CD1c-positive myeloid dendritic cell (primary cell): Measurements from ENCODE around the gene SEZ6L2.
"Not testable (repeated sequence)": the region's sequence is repeated elsewhere in the genome, so short reads cannot be mapped to it uniquely, and the experiment has no call there.

Experiments
- DNase-seq: peaks from one replicate; pipeline ENCODE4 v3.0.0-alpha.2; 2016; ENCODE audit errors: extremely low spot score

SEZ6L2 gene

GRCh38 chr16:29899516-29900101, at the start of gene SEZ6L2:
TSS of gene SEZ6L2 (minus strand) at chr16:29899550. CDS start at chr16:29899019, 531 bp downstream.
- DNase-seq = peak; percentile 84

GRCh38 chr16:29947897-29948296, 48.5 kb upstream of the SEZ6L2 start:
- DNase-seq = no peak

GRCh38 chr16:29943846-29944799, 44.8 kb upstream of the SEZ6L2 start:
- no peak for DNase-seq

- DNase-seq = no peak
These were observed 41.3 kb upstream of the SEZ6L2 start for GRCh38 chr16:29940656-29941055.

- not testable (repeated sequence) for DNase-seq
These were observed 32.4 kb upstream of the SEZ6L2 start for GRCh38 chr16:29931750-29932149.

- peak; percentile 4 for DNase-seq
These were observed 27.9 kb upstream of the SEZ6L2 start for GRCh38 chr16:29927070-29927905.

- DNase-seq = peak; percentile 8
These were observed 27.3 kb upstream of the SEZ6L2 start for GRCh38 chr16:29926711-29927052.

DNA sequence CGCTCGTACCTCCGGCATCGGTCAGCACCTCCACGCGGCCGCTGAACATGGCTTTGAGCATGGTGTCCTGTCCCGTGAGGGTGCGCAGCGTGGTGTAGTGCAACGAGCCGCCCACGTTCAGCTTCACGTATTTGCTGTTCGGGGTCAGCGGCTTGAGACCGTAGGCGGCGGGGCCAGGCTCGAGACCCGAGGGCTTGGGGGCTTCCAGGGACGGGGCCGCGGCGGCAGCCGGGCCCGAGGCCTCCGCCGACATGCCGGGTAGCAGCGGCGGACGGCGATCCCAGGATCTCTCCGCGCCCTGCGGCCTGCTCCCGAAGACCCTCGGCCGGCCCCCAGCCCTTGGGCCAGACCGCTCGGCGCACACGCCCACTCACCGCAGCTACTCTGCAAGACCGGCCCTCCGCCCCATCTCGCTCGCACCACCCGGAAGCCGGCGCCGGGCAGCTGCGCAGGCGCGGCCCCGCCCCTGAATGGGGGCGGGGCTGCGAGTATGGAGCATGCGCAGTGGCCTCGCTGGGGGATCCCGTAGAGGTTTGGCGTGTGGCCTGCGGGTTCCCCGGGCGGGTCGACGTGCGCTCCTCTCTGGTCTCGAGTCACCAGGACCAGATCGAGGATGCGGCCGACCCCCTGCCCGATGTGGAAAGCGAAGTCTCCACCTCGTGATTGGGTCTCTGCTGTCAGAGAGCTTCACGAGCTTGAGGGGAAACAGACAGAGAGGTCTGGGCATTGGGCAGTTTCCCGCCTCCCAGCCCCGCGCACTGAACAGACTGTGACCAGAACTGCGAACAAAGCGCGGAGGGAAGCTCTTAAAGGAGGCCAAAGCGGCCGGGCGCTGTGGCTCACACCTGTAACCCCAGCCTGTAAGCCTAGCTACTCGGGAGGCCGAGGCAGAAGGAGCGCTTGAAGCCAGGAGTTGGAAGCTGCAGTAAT, 26.7 kb upstream of the SEZ6L2 start, which contains the start of gene KCTD13:
Gene KCTD13 (minus strand): TSS at position 446 of the 930 bp plus-strand sequence. CDS start 193 bp downstream, at position 253.
- peak; percentile 94 for DNase-seq

DNA sequence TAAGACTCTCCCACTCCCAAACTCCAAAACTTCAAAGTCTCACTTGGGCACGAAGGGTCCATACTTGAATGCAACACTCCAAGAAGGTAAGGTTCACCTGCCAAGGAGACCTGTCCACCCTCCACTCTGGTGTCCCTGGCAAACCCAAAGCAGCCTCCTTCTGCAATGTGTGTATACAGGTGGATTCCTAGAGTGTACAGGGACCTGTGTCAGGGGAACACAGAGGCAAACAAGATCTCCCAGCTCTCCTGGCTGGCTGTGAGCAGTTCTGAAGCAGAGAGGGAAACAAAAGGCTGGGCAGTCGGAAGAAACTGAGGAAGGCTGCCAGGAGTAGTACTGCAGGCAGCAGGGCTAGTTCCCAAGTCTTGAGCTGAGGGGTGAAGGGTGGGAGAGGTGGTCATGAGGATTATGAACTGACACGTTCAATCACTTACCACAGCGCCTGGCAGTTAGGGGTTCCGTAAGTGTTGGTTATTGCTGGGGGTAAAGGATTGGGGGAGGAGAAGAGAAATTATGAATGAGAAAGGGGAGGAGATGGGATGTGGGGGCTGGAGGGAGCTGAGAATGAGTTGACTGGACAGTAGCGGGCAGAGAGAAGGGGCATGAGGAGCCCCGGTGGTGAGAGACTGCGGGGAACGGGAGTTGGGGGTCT, 25.9 kb upstream of the SEZ6L2 start:
- DNase-seq = no peak

DNA sequence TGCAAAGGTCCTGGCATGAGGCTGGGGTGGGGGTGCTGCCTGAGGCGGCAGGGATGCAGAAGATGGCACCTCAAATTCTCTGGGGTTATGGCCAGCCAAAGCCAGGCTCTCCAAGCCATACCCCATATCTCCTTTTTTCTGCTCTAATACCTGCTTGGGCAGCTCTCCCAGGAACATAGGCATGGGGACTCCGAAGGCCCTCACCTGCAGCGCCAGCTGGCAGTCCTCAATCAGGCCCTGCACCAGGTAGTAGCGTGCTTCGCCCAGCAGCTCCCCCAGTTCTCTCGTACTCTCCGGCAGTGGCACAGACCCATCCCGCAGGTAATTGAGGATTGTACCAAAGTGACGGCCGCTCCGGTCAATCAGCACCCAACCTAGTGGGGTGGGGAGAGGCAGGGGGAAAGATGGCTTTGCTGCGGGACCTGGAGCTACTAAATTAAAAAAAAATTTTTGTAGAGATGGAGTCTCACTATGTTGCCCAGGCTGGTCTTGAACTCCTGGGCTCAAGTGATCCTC, 23.7 kb upstream of the SEZ6L2 start:
- DNase-seq = no peak

GRCh38 chr16:29922326-29922725, 23.0 kb upstream of the SEZ6L2 start:
- no peak for DNase-seq

GRCh38 chr16:29921034-29921385, 21.7 kb upstream of the SEZ6L2 start:
- DNase-seq = no peak

DNA sequence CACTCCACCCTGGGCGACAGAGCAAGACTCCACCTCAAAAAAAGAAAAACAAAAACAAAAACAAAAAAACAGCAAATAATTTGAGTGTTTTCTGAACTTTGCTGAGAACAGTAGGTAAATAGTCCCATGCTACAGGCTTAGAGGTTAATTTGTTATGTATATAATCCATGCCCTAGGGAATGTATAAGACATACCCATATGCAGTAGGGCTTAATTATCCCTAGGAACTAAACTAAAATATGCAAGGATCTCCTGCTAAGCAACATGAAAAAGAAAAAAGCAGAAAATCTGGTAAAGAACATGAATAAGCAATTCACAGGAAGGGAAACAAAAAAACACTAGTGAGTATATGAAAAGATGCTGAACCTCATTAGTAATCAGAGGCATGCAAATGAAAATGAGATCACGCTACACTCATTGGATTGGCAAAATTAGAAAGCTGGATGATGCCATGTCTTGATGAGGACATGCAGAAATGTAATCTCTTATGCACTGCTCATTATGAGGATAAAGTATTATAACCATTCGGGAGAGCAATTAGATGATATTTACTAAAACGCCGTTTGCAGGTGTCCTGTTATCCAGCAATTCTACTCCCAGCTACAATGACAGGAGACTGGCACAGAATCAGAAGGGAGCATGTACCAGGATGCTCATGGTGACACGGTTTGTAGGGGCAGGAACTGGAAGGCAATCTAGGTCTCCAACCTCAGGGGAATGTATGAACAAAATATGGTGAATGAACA, 21.1 kb upstream of the SEZ6L2 start:
- DNase-seq = no peak

DNA sequence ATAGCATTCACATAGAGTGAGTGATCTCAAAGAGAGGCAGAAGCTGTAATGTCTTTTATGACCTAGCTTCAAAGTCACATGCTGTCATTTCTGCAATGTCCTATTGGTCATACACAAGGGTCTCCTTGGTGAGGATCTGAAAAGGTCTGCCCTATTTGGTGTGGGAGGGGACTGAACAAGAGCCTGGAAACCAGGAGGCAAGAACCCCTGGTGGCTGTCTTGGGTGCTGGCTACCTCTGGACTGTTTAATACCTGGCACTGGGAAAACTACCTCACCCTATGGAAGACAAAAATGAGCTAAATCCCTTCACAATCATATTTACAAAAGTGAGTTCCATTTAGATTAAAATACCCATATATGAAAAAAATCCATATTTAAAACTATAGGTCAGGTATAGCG, 17.6 kb upstream of the SEZ6L2 start:
- no peak for DNase-seq

GRCh38 chr16:29915590-29916247, 16.4 kb upstream of the SEZ6L2 start:
- no peak for DNase-seq

DNA sequence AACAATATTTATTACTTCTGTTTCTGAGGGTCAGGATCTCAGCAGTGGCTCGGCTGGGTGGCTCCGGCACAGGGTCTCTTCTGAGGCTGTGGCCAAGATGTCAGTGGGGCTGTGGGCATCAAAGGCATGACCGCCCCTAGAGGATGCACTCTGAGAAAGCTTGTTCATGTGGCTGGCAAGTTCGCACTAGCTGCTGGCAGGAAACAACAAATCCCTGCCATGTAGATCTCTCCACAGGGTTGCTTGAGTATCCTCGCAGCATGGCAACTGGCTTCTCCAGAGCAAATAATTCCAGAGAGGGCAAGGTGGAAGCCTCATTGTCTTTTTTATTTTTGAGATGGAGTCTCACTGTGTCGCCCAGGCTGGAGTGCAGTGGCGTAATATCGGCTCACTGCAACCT, 14.2 kb upstream of the SEZ6L2 start:
- no peak for DNase-seq

- DNase-seq = no peak
These were observed 12.7 kb upstream of the SEZ6L2 start for GRCh38 chr16:29912087-29912486.

DNA sequence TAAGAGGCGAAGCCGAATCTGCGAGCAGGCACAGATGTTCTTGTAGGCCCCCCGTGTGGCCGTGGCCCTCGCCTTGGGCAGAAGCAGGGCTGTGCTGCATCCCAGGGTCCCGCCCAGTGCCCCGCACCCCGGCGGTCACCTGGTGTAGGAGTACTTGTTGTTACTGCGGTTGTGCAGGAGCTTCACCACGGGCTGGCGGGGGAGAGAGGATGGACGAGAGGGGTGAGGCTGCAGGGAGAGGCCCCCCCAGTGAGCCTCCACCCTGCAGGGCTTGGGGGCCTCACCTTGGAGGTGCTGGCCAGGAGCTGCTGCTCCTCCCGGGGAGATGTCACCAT, 12.3 kb upstream of the SEZ6L2 start:
- DNase-seq = no peak
